GM12864 (cell line): ENCODE data around the gene EEF1E1.
"Not testable (repeated sequence)": the region's sequence is repeated elsewhere in the genome, so short reads cannot be mapped to it uniquely, and the experiment has no call there.

Source experiments
- DNase-seq: peaks from one replicate; pipeline ENCODE4 v3.0.0-alpha.2; 2011; ENCODE audit warnings: low read depth
- H3K4me3 ChIP-seq: 2 replicates; pipeline ENCODE4 v1.5.1; 2011; ENCODE audit warnings: mild to moderate bottlenecking, low read depth, low read length, control low read depth
- TF ChIP-seq, protein P1 (sequence below): IDR thresholded peaks from 2 replicates; pipeline ENCODE4 v1.5.1; 2011; ENCODE audit warnings: low read depth, mild to moderate bottlenecking, moderate library complexity, low read length, control low read depth, inconsistent platforms; ENCODE audit errors: missing control alignments

EEF1E1 gene

DNA sequence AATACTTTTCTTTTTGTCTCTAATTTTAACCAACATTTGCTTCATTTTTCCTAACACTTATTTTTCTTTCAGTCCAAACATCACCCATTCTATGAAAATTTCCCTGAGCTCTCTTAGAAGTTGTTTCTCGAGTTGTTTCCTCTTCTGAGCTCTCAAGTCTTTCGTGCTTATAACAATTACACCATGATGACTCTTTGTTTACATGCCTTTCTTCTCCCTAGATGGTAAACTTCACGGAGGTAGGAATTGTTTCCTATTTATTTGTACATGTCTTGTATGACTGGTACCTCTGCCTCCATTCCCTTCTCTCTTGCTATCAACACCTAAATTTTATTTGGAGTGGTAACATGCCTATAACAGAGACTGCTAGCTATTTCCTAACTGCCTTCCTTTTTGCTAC, 44.6 kb downstream of the EEF1E1 start:
- H3K4me3 ChIP-seq = no peak overlapping the region
- TF ChIP-seq, protein P1, sequence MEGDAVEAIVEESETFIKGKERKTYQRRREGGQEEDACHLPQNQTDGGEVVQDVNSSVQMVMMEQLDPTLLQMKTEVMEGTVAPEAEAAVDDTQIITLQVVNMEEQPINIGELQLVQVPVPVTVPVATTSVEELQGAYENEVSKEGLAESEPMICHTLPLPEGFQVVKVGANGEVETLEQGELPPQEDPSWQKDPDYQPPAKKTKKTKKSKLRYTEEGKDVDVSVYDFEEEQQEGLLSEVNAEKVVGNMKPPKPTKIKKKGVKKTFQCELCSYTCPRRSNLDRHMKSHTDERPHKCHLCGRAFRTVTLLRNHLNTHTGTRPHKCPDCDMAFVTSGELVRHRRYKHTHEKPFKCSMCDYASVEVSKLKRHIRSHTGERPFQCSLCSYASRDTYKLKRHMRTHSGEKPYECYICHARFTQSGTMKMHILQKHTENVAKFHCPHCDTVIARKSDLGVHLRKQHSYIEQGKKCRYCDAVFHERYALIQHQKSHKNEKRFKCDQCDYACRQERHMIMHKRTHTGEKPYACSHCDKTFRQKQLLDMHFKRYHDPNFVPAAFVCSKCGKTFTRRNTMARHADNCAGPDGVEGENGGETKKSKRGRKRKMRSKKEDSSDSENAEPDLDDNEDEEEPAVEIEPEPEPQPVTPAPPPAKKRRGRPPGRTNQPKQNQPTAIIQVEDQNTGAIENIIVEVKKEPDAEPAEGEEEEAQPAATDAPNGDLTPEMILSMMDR = no peak
- no peak for DNase-seq

DNA sequence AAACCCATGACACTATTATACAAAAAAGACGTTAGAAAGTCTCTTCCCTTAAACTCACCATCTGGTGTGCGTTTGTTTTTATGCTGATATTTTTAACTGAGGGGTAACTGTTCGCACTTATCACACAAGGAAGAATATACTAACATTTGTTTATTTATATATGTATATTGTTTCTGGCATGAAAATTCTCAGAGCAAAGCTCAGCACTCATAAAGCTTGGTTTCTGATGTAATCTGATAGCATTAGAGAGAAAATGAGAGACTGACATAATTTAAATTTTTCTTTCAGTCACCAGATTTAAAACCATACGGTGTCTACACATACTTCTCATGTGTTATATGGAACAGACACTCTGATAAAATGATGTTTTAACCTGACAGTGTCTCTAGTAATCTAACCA, 45.1 kb downstream of the EEF1E1 start:
- DNase-seq = no peak
- H3K4me3 ChIP-seq = no peak overlapping the region
- TF ChIP-seq, protein P1 = no peak

DNA sequence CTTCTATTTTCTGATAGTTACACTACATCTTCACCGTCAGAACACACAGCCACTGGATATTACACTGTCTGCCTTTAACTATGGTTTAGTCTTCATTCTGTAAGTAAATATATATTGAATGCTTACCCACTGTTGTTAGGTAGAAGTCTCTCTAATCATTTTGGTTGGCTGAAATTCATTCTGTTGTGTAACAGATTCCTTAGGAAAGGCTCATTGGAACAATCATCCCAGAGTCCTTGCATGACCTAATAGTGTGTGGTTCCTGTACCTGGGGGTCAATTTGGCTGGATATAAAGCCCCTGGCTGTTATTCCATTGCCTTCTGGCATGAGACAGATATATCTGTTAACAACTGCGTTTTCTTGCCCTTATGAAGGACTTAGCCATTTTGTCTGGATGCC, 48.1 kb downstream of the EEF1E1 start:
- no peak overlapping the region for H3K4me3 ChIP-seq
- TF ChIP-seq, protein P1 = no peak
- DNase-seq = no peak

DNA sequence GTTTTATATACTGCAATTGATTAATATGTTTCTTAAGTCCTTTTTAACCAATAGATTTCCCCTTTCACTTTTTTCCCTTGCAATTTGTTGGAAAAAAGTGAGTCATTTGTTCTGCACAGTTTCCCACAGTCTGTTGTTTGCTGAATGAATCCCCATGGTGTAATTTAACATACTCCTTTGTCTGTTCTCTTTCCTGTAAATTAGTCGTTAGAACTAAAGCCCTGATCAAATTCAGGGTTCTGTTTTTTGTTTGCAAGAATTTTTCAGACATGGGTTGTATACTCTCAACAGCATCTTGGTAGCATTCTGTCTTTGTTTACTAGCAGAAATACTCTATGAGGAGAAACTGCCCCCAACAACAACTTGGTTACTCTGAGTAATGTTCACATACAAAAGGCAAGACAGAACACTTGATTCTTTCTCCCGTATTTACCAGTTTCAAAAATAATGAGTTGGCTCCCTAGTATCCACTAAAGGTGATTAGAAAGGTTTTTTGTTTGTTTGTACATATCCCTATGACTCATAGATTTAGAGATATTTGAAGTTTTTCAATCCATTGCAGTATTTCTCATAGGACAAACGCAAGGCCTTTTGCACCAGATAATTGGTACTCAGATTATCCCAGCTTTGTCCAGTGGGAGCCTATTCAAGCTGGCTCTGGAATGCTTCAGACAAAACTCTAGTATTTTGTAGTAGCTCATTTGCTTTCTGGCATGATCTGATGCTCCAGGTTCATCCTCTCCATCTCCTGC, 54.6 kb downstream of the EEF1E1 start:
- TF ChIP-seq, protein P1 = no peak
- DNase-seq = no peak
- no peak overlapping the region for H3K4me3 ChIP-seq

DNA sequence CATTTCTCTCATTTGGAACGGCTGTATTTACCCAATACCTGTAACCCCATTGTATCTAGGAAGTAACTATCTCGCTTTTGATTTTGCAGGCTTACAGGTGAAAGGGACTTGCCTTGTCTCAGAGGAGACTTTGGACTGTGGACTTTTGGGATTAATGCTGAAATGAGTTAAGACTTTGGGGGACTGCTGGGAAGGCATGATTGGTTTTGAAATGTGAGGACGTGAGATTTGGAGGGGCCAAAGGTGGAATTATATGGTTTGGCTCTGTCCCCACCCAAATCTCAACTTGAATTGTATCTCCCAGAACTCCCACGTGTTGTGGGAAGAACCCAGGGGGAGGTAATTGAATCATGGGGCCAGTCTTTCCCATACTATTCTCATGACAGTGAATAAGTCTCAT, 56.6 kb downstream of the EEF1E1 start:
- not testable (repeated sequence) for DNase-seq, H3K4me3 ChIP-seq

DNA sequence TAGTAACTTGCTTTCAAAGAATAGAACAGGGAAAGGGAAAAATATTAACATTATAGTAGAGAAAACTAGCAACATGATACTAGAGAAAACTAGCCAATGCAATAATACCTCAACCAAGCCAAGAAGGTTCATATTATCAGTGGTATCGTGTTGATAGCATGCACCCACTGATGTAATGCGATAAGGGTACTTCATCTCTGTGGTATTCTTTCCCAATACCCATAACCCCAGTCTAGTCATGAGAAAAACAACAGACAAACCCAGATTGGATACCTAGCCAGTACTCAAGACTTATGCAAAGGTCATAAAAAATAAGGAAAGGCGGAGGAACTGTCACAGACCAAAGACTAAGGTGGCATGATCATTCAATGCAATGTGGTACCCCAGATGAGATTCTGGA, 59.1 kb downstream of the EEF1E1 start:
- H3K4me3 ChIP-seq = no peak overlapping the region
- no peak for DNase-seq
- TF ChIP-seq, protein P1 = no peak

DNA sequence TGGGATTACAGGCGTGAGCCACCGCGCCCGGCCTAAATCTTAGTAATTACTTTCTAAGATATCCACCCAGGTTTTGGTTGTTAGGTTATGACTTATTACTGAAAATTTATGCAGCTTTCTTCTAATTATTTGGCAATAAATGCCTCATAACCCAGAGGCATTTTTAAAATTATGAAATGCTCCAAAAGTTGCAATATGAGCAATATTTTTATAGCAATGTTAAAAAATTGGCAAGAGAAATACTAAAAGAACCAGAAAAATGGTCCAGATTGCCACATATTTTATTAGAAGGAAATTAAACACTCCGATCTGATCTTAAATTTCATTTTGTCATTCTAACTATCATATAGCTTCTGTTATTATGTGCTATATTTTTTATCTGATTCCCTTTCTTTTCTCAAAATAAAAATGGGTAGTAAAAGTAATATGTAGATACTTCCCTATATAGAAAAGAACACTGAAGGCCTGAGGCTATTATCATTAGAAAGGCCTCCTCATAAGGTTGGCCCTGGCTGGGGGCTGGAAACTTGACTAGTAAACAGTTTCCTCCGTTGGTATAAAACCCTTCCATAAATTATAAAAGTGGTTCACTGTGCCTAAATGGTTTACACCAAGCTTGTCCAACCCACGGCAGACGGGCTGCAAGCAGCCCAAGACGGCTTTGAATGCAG, 60.3 kb downstream of the EEF1E1 start:
- TF ChIP-seq, protein P1 = no peak
- no peak for DNase-seq
- no peak overlapping the region for H3K4me3 ChIP-seq

DNA sequence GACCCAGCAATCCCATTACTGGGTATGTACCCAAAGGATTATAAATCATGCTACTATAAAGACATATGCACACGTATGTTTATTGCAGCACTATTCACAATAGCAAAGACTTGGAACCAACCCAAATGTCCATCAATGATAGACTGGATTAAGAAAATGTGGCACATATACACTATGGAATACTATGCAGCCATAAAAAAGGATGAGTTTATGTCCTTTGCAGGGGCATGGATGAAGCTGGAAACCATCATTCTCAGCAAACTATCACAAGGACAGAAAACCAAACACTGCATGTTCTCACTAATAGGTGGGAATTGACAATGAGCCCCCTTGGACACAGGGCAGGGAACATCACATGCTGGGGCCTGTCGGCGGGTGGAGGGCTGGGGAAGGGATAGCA, 68.2 kb downstream of the EEF1E1 start:
- not testable (repeated sequence) for H3K4me3 ChIP-seq, DNase-seq
